HCT116 (cell line): ENCODE results near the gene LNPK. TPM values are rescaled to one million over a fixed set of nuclear protein-coding genes. Genes with fewer than 3 reads are reported as not detected.

Experiments
- ATAC-seq: fragments of 200-7000 bp; cut with Tn5 transposase; 2 replicates; pipeline ENCODE4 v1.9.1; 2020; ENCODE audit warnings: mild to moderate bottlenecking, moderate library complexity
- BruUV-seq: library from RNA; stranded (reverse); fragments of 400-500 nt; replicated peaks from 2 replicates; lab custom pipeline; 2021; lab: Mats Ljungman, UMichigan
- CTCF ChIA-PET: fragments of 300-600 bp; sonication (Branson Sonifier 250); formaldehyde crosslinking; loops from one replicate; lab custom pipeline; 2021; ENCODE audit warnings: antibody characterized with exemption; lab: Charles Lee
- POLR2A ChIA-PET: fragments of 300-600, 350-600 bp; sonication (Branson Sonifier 250); formaldehyde crosslinking; loops from one replicate; lab custom pipeline; 2021; ENCODE audit warnings: antibody characterized with exemption; lab: Charles Lee
- RAD21 ChIA-PET, 2 experiments: fragments of 300-600 bp; sonication (Branson Sonifier 250); formaldehyde crosslinking; loops; one replicate each; lab custom pipeline; 2023; ENCODE audit warnings: low total read pairs in 2 of 2; ENCODE audit not compliant: uncharacterized antibody in 2 of 2, unreplicated experiment in 2 of 2, low non-redundant PET in 1 of 2; lab: Charles Lee
- DNase-seq: peaks from one replicate; pipeline ENCODE4 v3.0.0-alpha.2; 2010; ENCODE audit warnings: low read depth, low spot score
- H2AFZ ChIP-seq: fragments of 200-600 bp; shearing (Covaris generic), sonication (generic); 2 replicates; pipeline ENCODE4 v1.6.1; 2017; ENCODE audit warnings: low read depth, mixed run types, mixed read lengths, antibody characterized with exemption, low read length; ENCODE audit not compliant: poor library complexity, severe bottlenecking
- H3K27ac ChIP-seq: 2 replicates; pipeline ENCODE4 v1.5.1; 2012; ENCODE audit warnings: low read depth, low read length
- H3K27me3 ChIP-seq: fragments of 200-600 bp; sonication (generic); 2 replicates; pipeline ENCODE4 v1.6.1; 2016; ENCODE audit warnings: mixed run types, low read length, mixed read lengths; ENCODE audit not compliant: insufficient read depth
- H3K36me3 ChIP-seq, 2 experiments: fragments of 200-500 bp in 1 of 2; fragments of 200-600 bp in 1 of 2; sonication (Bioruptor generic) in 1 of 2; sonication (generic) in 1 of 2; 2 replicates each; pipeline versions ENCODE4 v1.5.1 to v1.6.1; 2014 to 2016; ENCODE audit warnings: low read length in 2 of 2, inconsistent platforms in 1 of 2, mixed read lengths in 1 of 2, mixed run types in 1 of 2; ENCODE audit not compliant: insufficient read depth in 2 of 2, control insufficient read depth in 1 of 2
- H3K4me1 ChIP-seq, 2 experiments: fragments of 200-600 bp in 1 of 2; sonication (generic) in 1 of 2; 2 replicates each; pipeline versions ENCODE4 v1.5.1 to v1.6.1; 2012 to 2017; ENCODE audit warnings: low read length in 2 of 2, inconsistent platforms in 1 of 2, mild to moderate bottlenecking in 1 of 2, mixed read lengths in 1 of 2, mixed run types in 1 of 2, moderate library complexity in 1 of 2; ENCODE audit not compliant: insufficient read depth in 2 of 2, control insufficient read depth in 1 of 2
- H3K4me2 ChIP-seq: fragments of 200-600 bp; sonication (generic); 2 replicates; pipeline ENCODE4 v1.6.1; 2017; ENCODE audit warnings: mixed run types, low read length, mixed read lengths
- H3K4me3 ChIP-seq, 2 experiments: fragments of 200-600 bp in 1 of 2; sonication (generic) in 1 of 2; replicated peaks in 1 of 2; 2 replicates each; pipeline ENCODE4 v1.5.1; 2011 to 2016; ENCODE audit warnings: low read length in 2 of 2, control low read depth in 1 of 2, low read depth in 1 of 2, mild to moderate bottlenecking in 1 of 2, mixed read lengths in 1 of 2, mixed run types in 1 of 2
- H3K79me2 ChIP-seq: fragments of 200-600 bp; sonication (generic); 2 replicates; pipeline ENCODE4 v1.6.1; 2017; ENCODE audit warnings: mild to moderate bottlenecking, mixed run types, low read length, moderate library complexity, mixed read lengths; ENCODE audit not compliant: insufficient read depth
- H3K9ac ChIP-seq: fragments of 200-600 bp; sonication (generic); 2 replicates; pipeline ENCODE4 v1.6.1; 2016; ENCODE audit warnings: low read length, mixed read lengths
- H3K9me2 ChIP-seq: fragments of 200-600 bp; sonication (generic), shearing (Covaris generic); 2 replicates; pipeline ENCODE4 v1.6.1; 2017; ENCODE audit warnings: mixed run types, mild to moderate bottlenecking, moderate library complexity; ENCODE audit not compliant: insufficient read depth
- H3K9me3 ChIP-seq, 2 experiments: fragments of 200-500 bp in 1 of 2; fragments of 200-600 bp in 1 of 2; sonication (Bioruptor generic) in 1 of 2; sonication (generic) in 1 of 2; 2 replicates each; pipeline ENCODE4 v1.6.1; 2014 to 2017; ENCODE audit warnings: low read length in 2 of 2, mixed read lengths in 2 of 2, inconsistent platforms in 1 of 2, low read depth in 1 of 2, mild to moderate bottlenecking in 1 of 2, mixed run types in 1 of 2, moderate library complexity in 1 of 2; ENCODE audit not compliant: control insufficient read depth in 1 of 2, insufficient read depth in 1 of 2
- H4K20me1 ChIP-seq: fragments of 200-600 bp; sonication (generic), shearing (Covaris generic); 2 replicates; pipeline ENCODE4 v1.6.1; 2017; ENCODE audit warnings: mixed run types, mild to moderate bottlenecking, moderate library complexity; ENCODE audit not compliant: insufficient read depth
- ATF3 ChIP-seq: IDR thresholded peaks from 2 replicates; pipeline ENCODE4 v1.6.1; 2012
- CTCF ChIP-seq, 3 experiments: fragments of 200-600 bp in 1 of 3; sonication (generic) in 1 of 3; IDR thresholded peaks in 2 of 3; conservative IDR thresholded peaks in 1 of 3; 2 replicates each; pipeline ENCODE4 v1.5.1; 2012 to 2017; ENCODE audit warnings: low read depth in 2 of 3, low read length in 2 of 3, antibody characterized with exemption in 1 of 3, borderline replicate concordance in 1 of 3, control low read depth in 1 of 3, mild to moderate bottlenecking in 1 of 3, mixed read lengths in 1 of 3, mixed run types in 1 of 3, moderate library complexity in 1 of 3; ENCODE audit not compliant: insufficient read depth in 1 of 3
- EGR1 ChIP-seq: IDR thresholded peaks from 2 replicates; pipeline ENCODE4 v1.6.1; 2012; ENCODE audit warnings: low read depth
- ELF1 ChIP-seq: IDR thresholded peaks from 2 replicates; pipeline ENCODE4 v1.6.1; 2012; ENCODE audit warnings: low read depth, borderline replicate concordance
- EZH2 ChIP-seq: fragments of 200-600 bp; sonication (generic); IDR thresholded peaks from 2 replicates; pipeline ENCODE4 v1.6.1; 2017; ENCODE audit warnings: antibody characterized with exemption, mixed run types
- EZH2phosphoT487 ChIP-seq: fragments of 200-600 bp; IDR thresholded peaks from 2 replicates; pipeline ENCODE4 v1.6.1; 2018; ENCODE audit warnings: antibody characterized with exemption, borderline replicate concordance
- FOSL1 ChIP-seq: IDR thresholded peaks from 2 replicates; pipeline ENCODE4 v1.6.1; 2012; ENCODE audit warnings: low read depth
- JUND ChIP-seq: IDR thresholded peaks from 2 replicates; pipeline ENCODE4 v1.6.1; 2012
- MAX ChIP-seq: IDR thresholded peaks from 2 replicates; pipeline ENCODE4 v1.6.1; 2012
- POLR2A ChIP-seq: IDR thresholded peaks from 2 replicates; pipeline ENCODE4 v1.7.0; 2011; ENCODE audit warnings: borderline replicate concordance; ENCODE audit not compliant: insufficient read depth, insufficient read length; ENCODE audit errors: extremely low read depth
- POLR2AphosphoS5 ChIP-seq: IDR thresholded peaks from 2 replicates; pipeline ENCODE4 v1.6.1; 2011; ENCODE audit warnings: mild to moderate bottlenecking, low read depth, low read length, moderate library complexity
- REST ChIP-seq: IDR thresholded peaks from 2 replicates; pipeline ENCODE4 v1.6.1; 2012; ENCODE audit warnings: low read depth
- SIN3A ChIP-seq: IDR thresholded peaks from 2 replicates; pipeline ENCODE4 v1.6.1; 2012; ENCODE audit warnings: low read depth
- SP1 ChIP-seq: IDR thresholded peaks from 2 replicates; pipeline ENCODE4 v1.6.1; 2012; ENCODE audit warnings: low read depth
- SRF ChIP-seq: IDR thresholded peaks from 2 replicates; pipeline ENCODE4 v1.6.1; 2012; ENCODE audit warnings: low read depth
- TCF7L2 ChIP-seq: IDR thresholded peaks from 2 replicates; pipeline ENCODE4 v1.7.0; 2011; ENCODE audit warnings: borderline replicate concordance, inconsistent platforms; ENCODE audit not compliant: insufficient read depth, insufficient read length; ENCODE audit errors: extremely low read depth
- YY1 ChIP-seq: IDR thresholded peaks from 2 replicates; pipeline ENCODE4 v1.6.1; 2011; ENCODE audit warnings: low read length, low read depth, moderate library complexity, mild to moderate bottlenecking; ENCODE audit not compliant: insufficient replicate concordance; ENCODE audit errors: extremely low read depth
- ZBTB33 ChIP-seq: IDR thresholded peaks from 2 replicates; pipeline ENCODE4 v1.6.1; 2011; ENCODE audit warnings: mild to moderate bottlenecking, low read length, moderate library complexity; ENCODE audit not compliant: insufficient replicate concordance; ENCODE audit errors: extremely low read depth
- ZFX ChIP-seq: fragments of 450-650 bp; IDR thresholded peaks from 2 replicates; pipeline ENCODE4 v1.6.1; 2017
- ZNF274 ChIP-seq: fragments of 200-500 bp; sonication (Bioruptor generic); IDR thresholded peaks from 2 replicates; pipeline ENCODE4 v1.6.1; 2014; ENCODE audit warnings: mild to moderate bottlenecking, low read depth, low read length, inconsistent platforms
- intact Hi-C: fragments of 100-400 bp; cut with micrococcal nuclease; formaldehyde crosslinking; loops from 2 replicates; pipeline ENCODE4 v1.10.0; 2022
- total RNA-seq: library from RNA; stranded (reverse); gene quantifications from one replicate; pipeline ENCODE4 v1.2.1, GENCODE V29; 2021; ENCODE audit not compliant: unreplicated experiment

Gene LNPK
- total RNA-seq, 1 experiment from 2014 or later = 22.3 TPM

GRCh38 chr2:175948191-175948590 lies 53.9 kb downstream of the LNPK start:
- Histone ChIP-seq H3K27me3 (no peaks in the 10 kb centered on the region), H3K9me2 (no peaks in the 10 kb centered on the region), H3K36me3 (no peaks in the 10 kb centered on the region; a peak in 1 of 4 replicates), H3K9me3 (no peaks in the 10 kb centered on the region), H3K4me2 (no peak overlapping the region), H3K79me2 (no peaks in the 10 kb centered on the region), H3K4me1 (no peaks in the 10 kb centered on the region), H4K20me1 (no peaks in the 10 kb centered on the region), H3K4me3 (no peak overlapping the region), H2AFZ (no peak overlapping the region), H3K27ac (no peak overlapping the region), H3K9ac (no peak overlapping the region)
- no peak for ATAC-seq
- CTCF ChIA-PET = no interaction called here
- intact Hi-C loops = no loop called here
- RAD21 ChIA-PET = no interaction called here
- BruUV-seq = no TSS peak
- TF ChIP-seq ATF3 (no peak), POLR2AphosphoS5 (no peak), JUND (no peak), EGR1 (no peak), POLR2A (no peak), EZH2 (no peak), MAX (no peak), CTCF (IDR thresholded peaks at IDR 0.05 in 2 of 3, conservative IDR thresholded peaks at IDR 0.05 in 1 of 3; ENCODE audit: borderline replicate concordance in 1 of 3, insufficient read depth in 1 of 3, low read depth in 2 of 3, low read length in 2 of 3) (no peak), REST (no peak), ZNF274 (no peak), ELF1 (no peak), YY1 (no peak), EZH2phosphoT487 (no peak), SIN3A (no peak), FOSL1 (no peak), SP1 (no peak), ZBTB33 (no peak), SRF (no peak), ZFX (no peak), TCF7L2 (no peak)
- DNase-seq = no peak
- POLR2A ChIA-PET = interaction anchor here (1.0 kb wide), 1 partner anchor 53 kb away, joined by 3 read pairs; no protein-coding TSS in a partner anchor
